K562 (cell line): Measurements from ENCODE around the gene FBXO44.

Experiments
- CTCF ChIP-seq, 3 experiments: IDR thresholded peaks in 2 of 3; conservative IDR thresholded peaks in 1 of 3; 2 replicates each; pipeline ENCODE4 v1.5.1; 2011 to 2012; ENCODE audit warnings: low read length in 3 of 3, mild to moderate bottlenecking in 3 of 3, control low read depth in 2 of 3, improper control_type of control experiment in 1 of 3, inconsistent platforms in 1 of 3, low read depth in 1 of 3, mixed read lengths in 1 of 3, moderate library complexity in 1 of 3; ENCODE audit not compliant: insufficient read depth in 2 of 3
- ERF ChIP-seq: fragments of 450-650 bp; formaldehyde crosslinking; IDR thresholded peaks from 2 replicates; pipeline ENCODE4 v1.4.0; 2020; ENCODE audit warnings: mild to moderate bottlenecking, mixed read lengths
- YY1 ChIP-seq, 3 experiments: IDR thresholded peaks; 2 replicates each; pipeline ENCODE4 v1.6.1; 2011; ENCODE audit warnings: low read length in 2 of 3, mild to moderate bottlenecking in 2 of 3, moderate library complexity in 2 of 3, borderline replicate concordance in 1 of 3, control low read depth in 1 of 3, low read depth in 1 of 3; ENCODE audit not compliant: insufficient read depth in 3 of 3, insufficient replicate concordance in 2 of 3, control insufficient read depth in 1 of 3, insufficient read length in 1 of 3; ENCODE audit errors: extremely low read depth in 1 of 3

GRCh38 chr1:11700601-11701467, 46.2 kb downstream of the FBXO44 start:
- TF ChIP-seq ERF (CRISPR knock-in tag) (no peak), YY1 (IDR thresholded peaks at IDR 0.05; ENCODE audit: borderline replicate concordance in 1 of 3, control insufficient read depth in 1 of 3, extremely low read depth in 1 of 3, insufficient read depth in 3 of 3, insufficient read length in 1 of 3, insufficient replicate concordance in 2 of 3, low read depth in 1 of 3, low read length in 2 of 3) (no peak), CTCF (IDR thresholded peaks at IDR 0.05 in 2 of 3, conservative IDR thresholded peaks at IDR 0.05 in 1 of 3; ENCODE audit: insufficient read depth in 2 of 3, low read depth in 1 of 3, low read length in 3 of 3) (no peak)
